Upper lobe of left lung (tissue), 4 donors: Measurements from ENCODE around the gene PYHIN1.

Experiments
- CTCF ChIP-seq, 6 experiments: fragments of 450-650 bp in 4 of 6; fragments of 200-600 bp in 2 of 6; sonication (generic) in 2 of 6; IDR thresholded peaks; one replicate each; pipeline ENCODE4 v1.5.1; 2016 to 2019; ENCODE audit warnings: antibody characterized with exemption in 6 of 6
- POLR2AphosphoS5 ChIP-seq, 2 donors: sonication (generic); formaldehyde crosslinking; IDR thresholded peaks; one replicate each; pipeline ENCODE4 v1.5.1; 2017; ENCODE audit warnings: antibody characterized with exemption in 2 of 2

GRCh38 chr1:158941317-158941716, 10.0 kb downstream of the PYHIN1 start:
- TF ChIP-seq CTCF (IDR thresholded peaks at IDR 0.05) (no peak), POLR2AphosphoS5 (IDR thresholded peaks at IDR 0.05) (no peak)
